T-helper 2 cell treated with Interferon-gamma antibody and Interleukin-4, amounts not matched to agents 5 μg/mL and 100 μg/mL, for 36 hours (primary cell): Measurements from ENCODE around the gene TENT5C.

ENCODE experiments used
- DNase-seq: peaks from one replicate; pipeline ENCODE4 v3.0.0; 2021; ENCODE audit warnings: low spot score
- H3K27ac Mint-ChIP-seq: one replicate; pipeline ENCODE4 v1.8.0; 2021; ENCODE audit warnings: mild to moderate bottlenecking, mixed read lengths
- H3K27me3 Mint-ChIP-seq: one replicate; pipeline ENCODE4 v1.8.0; 2021; ENCODE audit warnings: low read depth, mixed read lengths
- H3K36me3 Mint-ChIP-seq: one replicate; pipeline ENCODE4 v1.8.0; 2021; ENCODE audit warnings: low read depth, mixed read lengths
- H3K4me1 Mint-ChIP-seq: one replicate; pipeline ENCODE4 v1.8.0; 2021; ENCODE audit warnings: low read depth, mixed read lengths
- H3K4me3 Mint-ChIP-seq: one replicate; pipeline ENCODE4 v1.8.0; 2022; ENCODE audit warnings: mild to moderate bottlenecking, moderate library complexity, mixed read lengths
- H3K9me3 Mint-ChIP-seq: one replicate; pipeline ENCODE4 v1.8.0; 2021; ENCODE audit warnings: mixed read lengths

Gene TENT5C

DNA sequence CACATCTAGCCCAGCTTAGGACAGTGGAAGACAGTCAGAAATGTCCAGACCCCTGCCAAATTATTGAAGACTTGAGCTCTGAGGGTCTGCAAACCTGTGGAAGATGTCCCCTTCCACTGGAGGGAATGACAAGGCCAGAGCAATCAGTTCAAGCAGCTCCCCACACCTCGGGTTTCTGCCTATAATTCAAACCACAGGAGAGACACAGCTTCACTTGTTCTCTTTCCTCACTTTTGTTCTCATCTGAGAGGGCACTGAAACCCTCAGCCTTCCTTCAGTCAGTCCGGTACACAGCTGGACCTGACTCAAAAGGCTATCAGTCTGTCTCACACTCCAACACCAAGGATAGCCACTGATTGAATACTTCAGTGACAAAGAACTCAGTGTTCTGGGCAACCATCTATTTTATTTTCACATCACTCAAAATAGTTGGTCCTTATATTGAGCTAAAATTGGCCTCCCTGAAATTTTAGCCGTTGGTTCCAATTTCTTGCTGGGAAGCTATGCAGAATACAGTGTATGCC, 70.1 kb downstream of the TENT5C start:
- Mint-ChIP-seq H3K27me3 (peaks cover 11% of the 10 kb centered on the region), H3K9me3 (no peaks in the 10 kb centered on the region), H3K4me3 (no peak overlapping the region), H3K36me3 (no peaks in the 10 kb centered on the region), H3K4me1 (peaks cover 14% of the 10 kb centered on the region), H3K27ac (no peak overlapping the region)
- no peak for DNase-seq

DNA sequence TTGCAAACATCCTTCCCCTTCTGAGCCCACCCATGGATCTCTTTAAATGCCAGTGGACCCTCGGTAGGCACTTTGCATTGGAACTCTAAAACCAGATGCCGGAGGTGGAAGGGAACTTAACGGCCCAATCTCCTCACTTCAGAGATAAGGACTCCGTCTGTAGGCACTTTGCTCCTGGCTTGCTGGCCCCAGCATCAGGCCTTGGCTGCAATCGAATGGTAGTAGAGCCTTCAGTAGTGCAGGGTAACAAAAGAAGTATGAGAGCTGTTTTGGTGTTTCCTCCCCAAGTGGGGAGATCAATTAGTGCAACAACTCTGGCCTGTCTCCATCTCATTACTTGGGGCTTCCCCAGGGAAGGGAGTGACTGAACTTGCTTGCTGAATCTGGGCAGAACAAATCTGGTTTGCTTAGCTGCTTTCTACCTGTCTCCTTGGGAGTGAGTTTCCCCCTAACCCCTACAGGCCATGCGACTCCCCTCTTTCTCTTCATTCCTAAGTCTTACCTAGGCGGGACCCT, 70.8 kb downstream of the TENT5C start:
- H3K27ac Mint-ChIP-seq, result no peak overlapping the region
- no peak overlapping the region for H3K4me3 Mint-ChIP-seq
- DNase-seq, result no peak
- peaks cover 15% of the 10 kb centered on the region for H3K4me1 Mint-ChIP-seq
- no peaks in the 10 kb centered on the region for H3K36me3 Mint-ChIP-seq
- H3K9me3 Mint-ChIP-seq, result no peaks in the 10 kb centered on the region
- H3K27me3 Mint-ChIP-seq, result peaks cover 11% of the 10 kb centered on the region
